ENCODE data around the gene KRI1.

DNA sequence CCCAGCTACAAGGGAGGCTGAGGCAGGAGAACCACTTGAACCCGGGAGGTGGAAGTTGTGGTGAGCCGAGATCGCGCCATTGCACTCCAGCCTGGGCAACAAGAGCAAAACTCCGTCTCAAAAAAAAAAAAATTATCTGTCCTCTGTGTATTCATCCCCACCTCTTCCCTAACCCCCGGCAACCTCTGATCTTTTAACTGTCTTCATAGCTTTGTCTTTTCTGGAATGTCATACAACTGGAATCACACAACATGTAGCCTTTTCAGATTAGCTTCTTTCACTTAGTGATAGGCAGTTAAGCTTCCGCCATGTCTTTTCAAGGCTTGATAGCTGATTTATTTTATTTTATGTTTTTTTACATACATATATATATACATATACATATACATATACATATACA is 40.2 kb downstream of the KRI1 start:
- TF ChIP-seq, protein P1, sequence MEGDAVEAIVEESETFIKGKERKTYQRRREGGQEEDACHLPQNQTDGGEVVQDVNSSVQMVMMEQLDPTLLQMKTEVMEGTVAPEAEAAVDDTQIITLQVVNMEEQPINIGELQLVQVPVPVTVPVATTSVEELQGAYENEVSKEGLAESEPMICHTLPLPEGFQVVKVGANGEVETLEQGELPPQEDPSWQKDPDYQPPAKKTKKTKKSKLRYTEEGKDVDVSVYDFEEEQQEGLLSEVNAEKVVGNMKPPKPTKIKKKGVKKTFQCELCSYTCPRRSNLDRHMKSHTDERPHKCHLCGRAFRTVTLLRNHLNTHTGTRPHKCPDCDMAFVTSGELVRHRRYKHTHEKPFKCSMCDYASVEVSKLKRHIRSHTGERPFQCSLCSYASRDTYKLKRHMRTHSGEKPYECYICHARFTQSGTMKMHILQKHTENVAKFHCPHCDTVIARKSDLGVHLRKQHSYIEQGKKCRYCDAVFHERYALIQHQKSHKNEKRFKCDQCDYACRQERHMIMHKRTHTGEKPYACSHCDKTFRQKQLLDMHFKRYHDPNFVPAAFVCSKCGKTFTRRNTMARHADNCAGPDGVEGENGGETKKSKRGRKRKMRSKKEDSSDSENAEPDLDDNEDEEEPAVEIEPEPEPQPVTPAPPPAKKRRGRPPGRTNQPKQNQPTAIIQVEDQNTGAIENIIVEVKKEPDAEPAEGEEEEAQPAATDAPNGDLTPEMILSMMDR (IDR thresholded peaks at IDR 0.05; ENCODE audit: low read length), result no peak
- no peak for TF ChIP-seq EZH2 (optimal IDR thresholded peaks at IDR 0.05; ENCODE audit: low read depth, low read length)

Measured in MM.1S (cell line).